Glutamatergic neuron (in vitro differentiated cells): Measurements from ENCODE around the gene COBLL1. TPM values are rescaled to one million over a fixed set of nuclear protein-coding genes. Genes with fewer than 3 reads are reported as not detected.

Source experiments
- DNase-seq: peaks from one replicate; pipeline ENCODE4 v3.0.0; 2022
- H3K27ac Mint-ChIP-seq: one replicate; pipeline ENCODE4 v1.8.0; 2020; ENCODE audit warnings: mild to moderate bottlenecking, mixed read lengths, inconsistent platforms; ENCODE audit not compliant: unreplicated experiment
- H3K27me3 Mint-ChIP-seq: one replicate; pipeline ENCODE4 v1.8.0; 2020; ENCODE audit warnings: mild to moderate bottlenecking, moderate library complexity, mixed read lengths, inconsistent platforms; ENCODE audit not compliant: unreplicated experiment
- H3K36me3 Mint-ChIP-seq: one replicate; pipeline ENCODE4 v1.8.0; 2020; ENCODE audit warnings: mild to moderate bottlenecking, mixed read lengths, inconsistent platforms; ENCODE audit not compliant: unreplicated experiment
- H3K4me1 Mint-ChIP-seq: one replicate; pipeline ENCODE4 v1.8.0; 2020; ENCODE audit warnings: mild to moderate bottlenecking, low read depth, mixed read lengths, inconsistent platforms; ENCODE audit not compliant: unreplicated experiment
- H3K4me3 Mint-ChIP-seq: one replicate; pipeline ENCODE4 v1.8.0; 2020; ENCODE audit warnings: mild to moderate bottlenecking, mixed read lengths, inconsistent platforms; ENCODE audit not compliant: unreplicated experiment
- H3K9me3 Mint-ChIP-seq: one replicate; pipeline ENCODE4 v1.8.0; 2020; ENCODE audit warnings: mild to moderate bottlenecking, moderate library complexity, mixed read lengths, inconsistent platforms; ENCODE audit not compliant: unreplicated experiment
- CTCF ChIP-seq: fragments of 200-600 bp; sonication (generic); IDR thresholded peaks from one replicate; pipeline ENCODE4 v1.5.0; 2021; ENCODE audit not compliant: partially characterized antibody, unreplicated experiment
- total RNA-seq: library from RNA; stranded (reverse); fragmentation: NEBNext Ultra II Directional; extraction: Animal tissue kit (Norgen Biotek cat#: 25700); gene quantifications from one replicate; pipeline ENCODE4 v1.2.1, GENCODE V29; 2021; ENCODE audit not compliant: unreplicated experiment

The COBLL1 gene
- total RNA-seq, 1 donor from 2014 or later: 0.91 TPM

GRCh38 chr2:164693834-164694233 is 147.8 kb downstream of the COBLL1 start:
- no peaks in the 10 kb centered on the region for H3K27me3 Mint-ChIP-seq
- DNase-seq: no peak
- no peak overlapping the region for H3K27ac Mint-ChIP-seq
- TF ChIP-seq CTCF: no peak
- no peaks in the 10 kb centered on the region for H3K9me3 Mint-ChIP-seq
- H3K36me3 Mint-ChIP-seq: no peaks in the 10 kb centered on the region
- peaks cover 4% of the 10 kb centered on the region for H3K4me1 Mint-ChIP-seq
- no peak overlapping the region for H3K4me3 Mint-ChIP-seq

GRCh38 chr2:164693390-164693789 is 148.2 kb downstream of the COBLL1 start:
- peaks cover 4% of the 10 kb centered on the region for H3K4me1 Mint-ChIP-seq
- no peak overlapping the region for H3K27ac Mint-ChIP-seq
- no peaks in the 10 kb centered on the region for H3K9me3 Mint-ChIP-seq
- no peaks in the 10 kb centered on the region for H3K27me3 Mint-ChIP-seq
- H3K4me3 Mint-ChIP-seq: no peak overlapping the region
- no peak for TF ChIP-seq CTCF
- no peak for DNase-seq
- H3K36me3 Mint-ChIP-seq: no peaks in the 10 kb centered on the region

GRCh38 chr2:164692958-164693357 is 148.7 kb downstream of the COBLL1 start:
- no peak for DNase-seq
- Mint-ChIP-seq H3K9me3 (no peaks in the 10 kb centered on the region), H3K27me3 (no peaks in the 10 kb centered on the region), H3K27ac (no peak overlapping the region), H3K4me3 (no peak overlapping the region), H3K36me3 (no peaks in the 10 kb centered on the region), H3K4me1 (peaks cover 4% of the 10 kb centered on the region)
- no peak for TF ChIP-seq CTCF

- DNase-seq: no peak
- Mint-ChIP-seq H3K9me3 (no peaks in the 10 kb centered on the region), H3K4me3 (no peak overlapping the region), H3K27me3 (no peaks in the 10 kb centered on the region), H3K36me3 (no peaks in the 10 kb centered on the region), H3K4me1 (peaks cover 4% of the 10 kb centered on the region), H3K27ac (no peak overlapping the region)
- no peak for TF ChIP-seq CTCF
Measured at GRCh38 chr2:164692114-164692513, 149.5 kb downstream of the COBLL1 start.

- H3K36me3 Mint-ChIP-seq: no peaks in the 10 kb centered on the region
Measured at GRCh38 chr2:164691346-164691887, 150.2 kb downstream of the COBLL1 start.

More at GRCh38 chr2:164691346-164691887, 150.2 kb downstream of the COBLL1 start:
- Mint-ChIP-seq H3K4me3 (no peak overlapping the region), H3K9me3 (no peaks in the 10 kb centered on the region), H3K27me3 (no peaks in the 10 kb centered on the region), H3K4me1 (peaks cover under 1% of the 10 kb centered on the region), H3K27ac (no peak overlapping the region)
- DNase-seq: no peak
- no peak for TF ChIP-seq CTCF
